Calu3 (cell line): ENCODE measurements around the gene IFT80. TPM values are rescaled to one million over a fixed set of nuclear protein-coding genes. Genes with fewer than 3 reads are reported as not detected.
"Not testable (repeated sequence)": the region's sequence is repeated elsewhere in the genome, so short reads cannot be mapped to it uniquely, and the experiment has no call there.

ENCODE experiments used
- BruUV-seq: library from RNA; stranded (reverse); fragments of 400-500 nt; replicated peaks from 2 replicates; lab custom pipeline; 2021; lab: Mats Ljungman, UMichigan
- CTCF ChIA-PET: fragments of 300-600 bp; sonication (Branson Sonifier 250); formaldehyde crosslinking; loops from one replicate; lab custom pipeline; 2022; ENCODE audit warnings: antibody characterized with exemption; lab: Charles Lee
- DNase-seq: peaks from one replicate; pipeline ENCODE4 v3.0.0; 2022
- H3K27ac Mint-ChIP-seq: one replicate; pipeline ENCODE4 v1.8.0; 2022; ENCODE audit warnings: mixed read lengths; ENCODE audit not compliant: unreplicated experiment
- H3K27me3 Mint-ChIP-seq: one replicate; pipeline ENCODE4 v1.8.0; 2022; ENCODE audit warnings: mixed read lengths; ENCODE audit not compliant: unreplicated experiment
- H3K36me3 Mint-ChIP-seq: one replicate; pipeline ENCODE4 v1.8.0; 2022; ENCODE audit warnings: mild to moderate bottlenecking, moderate library complexity, mixed read lengths; ENCODE audit not compliant: insufficient read depth, unreplicated experiment
- H3K4me1 Mint-ChIP-seq: one replicate; pipeline ENCODE4 v1.8.0; 2022; ENCODE audit warnings: mild to moderate bottlenecking, low read depth, mixed read lengths; ENCODE audit not compliant: unreplicated experiment
- H3K4me3 Mint-ChIP-seq: one replicate; pipeline ENCODE4 v1.8.0; 2022; ENCODE audit warnings: mild to moderate bottlenecking, low read depth, moderate library complexity, mixed read lengths; ENCODE audit not compliant: unreplicated experiment
- H3K9me3 Mint-ChIP-seq: one replicate; pipeline ENCODE4 v1.8.0; 2022; ENCODE audit warnings: low read depth, mixed read lengths; ENCODE audit not compliant: unreplicated experiment
- CTCF ChIP-seq: fragments of 200-600 bp; IDR thresholded peaks from one replicate; pipeline ENCODE4 v1.8.0; 2022; ENCODE audit warnings: antibody characterized with exemption; ENCODE audit not compliant: unreplicated experiment
- intact Hi-C: fragments of 100-400 bp; cut with micrococcal nuclease; formaldehyde crosslinking; loops from one replicate; pipeline ENCODE4 v1.10.0; 2022; ENCODE audit not compliant: unreplicated experiment
- total RNA-seq: library from RNA; stranded (reverse); gene quantifications from 2 replicates; pipeline ENCODE4 v1.2.3, GENCODE V29; 2022

The IFT80 gene
- total RNA-seq, 1 experiment from 2014 or later = 58.0 TPM

GRCh38 chr3:160370987-160371857, 27.8 kb downstream of the IFT80 start:
- no peak overlapping the region for H3K27ac Mint-ChIP-seq
- no peak for TF ChIP-seq CTCF
- H3K27me3 Mint-ChIP-seq = no peaks in the 10 kb centered on the region
- CTCF ChIA-PET = interaction anchor here (0.7 kb wide), 1 partner anchor 108 kb away, joined by 3 read pairs; no protein-coding TSS in a partner anchor
- no peak for DNase-seq
- no peak overlapping the region for H3K4me3 Mint-ChIP-seq
- peaks cover 22% of the 10 kb centered on the region for H3K4me1 Mint-ChIP-seq
- H3K36me3 Mint-ChIP-seq = no peaks in the 10 kb centered on the region
- H3K9me3 Mint-ChIP-seq = no peaks in the 10 kb centered on the region
- BruUV-seq = no TSS peak
- intact Hi-C loops = no loop called here

GRCh38 chr3:160369784-160370183, 29.2 kb downstream of the IFT80 start:
- CTCF ChIA-PET = no interaction called here
- Mint-ChIP-seq H3K27ac (no peak overlapping the region), H3K9me3 (no peaks in the 10 kb centered on the region), H3K27me3 (no peaks in the 10 kb centered on the region), H3K4me3 (no peak overlapping the region), H3K4me1 (peaks cover 22% of the 10 kb centered on the region), H3K36me3 (no peaks in the 10 kb centered on the region)
- no peak for TF ChIP-seq CTCF
- no peak for DNase-seq
- no TSS peak for BruUV-seq
- intact Hi-C loops = no loop called here

- no peak overlapping the region for H3K27ac Mint-ChIP-seq
- CTCF ChIA-PET = interaction anchor here (0.6 kb wide), 1 partner anchor 337 kb away, joined by 3 read pairs; no protein-coding TSS in a partner anchor
- no peaks in the 10 kb centered on the region for H3K36me3 Mint-ChIP-seq
- peaks cover 14% of the 10 kb centered on the region for H3K4me1 Mint-ChIP-seq
- intact Hi-C loops = no loop called here
- no peaks in the 10 kb centered on the region for H3K27me3 Mint-ChIP-seq
- no TSS peak for BruUV-seq
- no peak overlapping the region for H3K4me3 Mint-ChIP-seq
- no peak for DNase-seq
- TF ChIP-seq CTCF = no peak
- H3K9me3 Mint-ChIP-seq = no peaks in the 10 kb centered on the region
Measured at GRCh38 chr3:160368804-160369203, 30.2 kb downstream of the IFT80 start.

- no peak for TF ChIP-seq CTCF
Measured at GRCh38 chr3:160365869-160366522, 33.0 kb downstream of the IFT80 start.

GRCh38 chr3:160362896-160363295, 36.1 kb downstream of the IFT80 start:
- H3K4me1 Mint-ChIP-seq, H3K9me3 Mint-ChIP-seq, DNase-seq, H3K36me3 Mint-ChIP-seq, BruUV-seq, H3K27me3 Mint-ChIP-seq, intact Hi-C loops, H3K4me3 Mint-ChIP-seq, H3K27ac Mint-ChIP-seq, CTCF ChIA-PET: not testable (repeated sequence)

More at GRCh38 chr3:160365869-160366522, 33.0 kb downstream of the IFT80 start:
- no peak overlapping the region for H3K27ac Mint-ChIP-seq
- CTCF ChIA-PET = no interaction called here
- no peaks in the 10 kb centered on the region for H3K27me3 Mint-ChIP-seq
- peaks cover 10% of the 10 kb centered on the region for H3K4me1 Mint-ChIP-seq
- intact Hi-C loops = no loop called here
- no peaks in the 10 kb centered on the region for H3K9me3 Mint-ChIP-seq
- DNase-seq = no peak
- no peak overlapping the region for H3K4me3 Mint-ChIP-seq
- no peaks in the 10 kb centered on the region for H3K36me3 Mint-ChIP-seq
- no TSS peak for BruUV-seq
